Measurements from ENCODE around the gene FCHO1. TPM values are rescaled to one million over a fixed set of nuclear protein-coding genes. Genes with fewer than 3 reads are reported as not detected.

The FCHO1 gene
- total and polyA plus RNA-seq, 2 donors (not counting 1 experiment from before 2014, with no cell fraction given) = 85.7 to 149 TPM

- Histone ChIP-seq H3K4me3 (ENCODE audit: control extremely low read depth in 1 of 5, extremely low read depth in 1 of 5, insufficient read depth in 1 of 5, low read depth in 2 of 5, low read length in 4 of 5) (no peak overlapping the region), H3K36me3 (replicated peaks in 1 of 2; ENCODE audit: control extremely low read depth in 1 of 2, control insufficient read depth in 1 of 2, extremely low read depth in 1 of 2, insufficient read depth in 2 of 2, low read length in 1 of 2) (peaks cover 1 to 86% of the 10 kb centered on the region in 2 experiments), H3K9me3 (ENCODE audit: control extremely low read depth in 1 of 3, control insufficient read depth in 2 of 3, insufficient read depth in 1 of 3, low read length in 2 of 3) (peaks cover 0 to 7% (median 0%) of the 10 kb centered on the region in 3 donors), H3K9ac (ENCODE audit: low read length) (no peak overlapping the region), H3K4me2 (replicated peaks; ENCODE audit: low read depth, low read length, poor library complexity, severe bottlenecking) (no peak overlapping the region), H3K4me1 (ENCODE audit: control insufficient read depth in 2 of 2, insufficient read depth in 2 of 2, low read length in 2 of 2) (no peaks in the 10 kb centered on the region), H3K27me3 (replicated peaks in 1 of 4; ENCODE audit: control extremely low read depth in 1 of 4, control insufficient read depth in 3 of 4, insufficient read depth in 4 of 4, low read length in 3 of 4) (no peaks in the 10 kb centered on the region), H2AFZ (ENCODE audit: insufficient read depth, low read depth, low read length, poor library complexity, severe bottlenecking) (no peak overlapping the region), H4K20me1 (ENCODE audit: control insufficient read depth, insufficient read depth, low read length, poor library complexity, severe bottlenecking) (peaks cover 33% of the 10 kb centered on the region), H3K79me2 (ENCODE audit: control insufficient read depth, insufficient read depth, low read length) (peaks cover 10% of the 10 kb centered on the region), H3K27ac (ENCODE audit: low read length in 2 of 2) (no peak overlapping the region)
- intact Hi-C loops (cut with micrococcal nuclease) = no loop called here
- no peak overlapping the region for H3K27ac Mint-ChIP-seq
- TF ChIP-seq EZH2 (IDR thresholded peaks at IDR 0.05; ENCODE audit: borderline replicate concordance, insufficient read depth, low read depth, low read length, poor library complexity, severe bottlenecking) (no peak), CTCF (IDR thresholded peaks at IDR 0.05) (no peak)
- no peak overlapping the region for H3K4me3 Mint-ChIP-seq
- H3K27me3 Mint-ChIP-seq = no peaks in the 10 kb centered on the region
- DNase-seq = no peak
- H3K9me3 Mint-ChIP-seq (ENCODE audit: insufficient read depth) = no peaks in the 10 kb centered on the region
- H3K4me1 Mint-ChIP-seq = no peaks in the 10 kb centered on the region
- no peak for ATAC-seq (ENCODE audit: low read depth)
- ChIA-PET CTCF (no interaction called here), POLR2A (interaction anchor here (0.6 to 0.7 kb wide), 3 partner anchors 8 to 195 kb away, joined by 3 to 4 read pairs (median 3); no protein-coding TSS in a partner anchor)
- 94% methylated on average over 19 of the region's 27 CpGs for whole genome bisulfite sequencing (ENCODE audit: insufficient coverage)
Observed at GRCh38 chr19:17834350-17835181, 83.3 kb downstream of the FCHO1 start.

Data from B cell (primary cell).